IPS-NIHi7 (cell line): Measurements from ENCODE around the gene PRTFDC1.
"Not testable (repeated sequence)": the region's sequence is repeated elsewhere in the genome, so short reads cannot be mapped to it uniquely, and the experiment has no call there.

ENCODE experiments used
- DNase-seq: peaks from one replicate; pipeline ENCODE4 v3.0.0; 2012; ENCODE audit warnings: mixed read lengths; ENCODE audit errors: extremely low spot score

Gene PRTFDC1

DNA sequence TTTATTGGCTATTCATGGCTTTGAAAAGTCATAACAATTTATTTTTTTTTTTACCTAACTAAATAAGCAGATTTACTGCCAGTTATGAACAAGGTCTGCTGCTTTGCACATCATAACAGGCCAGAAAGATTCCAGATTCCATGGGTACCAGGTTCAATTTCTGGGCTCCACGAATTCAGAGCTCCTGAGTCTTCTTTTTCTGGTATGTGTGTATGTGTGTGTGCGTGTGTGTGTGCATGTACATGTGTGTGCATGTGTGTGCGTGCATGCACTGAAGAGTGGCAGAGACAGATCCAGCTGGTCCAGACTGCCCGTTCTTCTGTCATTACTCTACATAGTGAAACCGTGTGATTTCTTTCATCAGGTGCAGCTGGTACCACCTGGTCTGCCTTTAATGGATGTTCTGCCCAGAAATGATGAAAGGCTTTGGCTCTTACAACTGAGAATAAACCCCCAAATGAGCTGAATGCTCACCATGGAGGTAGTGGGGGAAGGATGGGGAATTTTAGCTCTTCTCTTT, 14.6 kb upstream of the PRTFDC1 start:
- DNase-seq, result no peak

DNA sequence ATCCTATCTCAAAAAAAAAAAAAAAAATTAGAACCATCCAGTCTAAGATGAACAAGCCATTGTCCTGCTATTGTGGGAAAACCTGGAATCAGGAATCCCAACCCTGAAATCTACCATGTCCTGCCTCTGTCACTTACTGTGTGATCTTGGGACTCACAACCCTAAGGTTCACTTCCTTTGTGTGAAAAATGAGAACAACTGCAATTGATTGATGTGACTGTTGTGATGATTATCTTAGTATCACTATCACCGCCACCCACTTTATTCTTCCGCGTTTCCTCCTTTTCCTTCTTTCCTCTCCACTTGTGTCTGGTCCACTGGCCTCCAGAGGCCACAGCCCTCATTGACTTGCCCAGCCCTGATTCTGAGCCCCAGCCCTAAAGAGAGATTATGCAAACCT, 12.6 kb upstream of the PRTFDC1 start:
- no peak for DNase-seq

DNA sequence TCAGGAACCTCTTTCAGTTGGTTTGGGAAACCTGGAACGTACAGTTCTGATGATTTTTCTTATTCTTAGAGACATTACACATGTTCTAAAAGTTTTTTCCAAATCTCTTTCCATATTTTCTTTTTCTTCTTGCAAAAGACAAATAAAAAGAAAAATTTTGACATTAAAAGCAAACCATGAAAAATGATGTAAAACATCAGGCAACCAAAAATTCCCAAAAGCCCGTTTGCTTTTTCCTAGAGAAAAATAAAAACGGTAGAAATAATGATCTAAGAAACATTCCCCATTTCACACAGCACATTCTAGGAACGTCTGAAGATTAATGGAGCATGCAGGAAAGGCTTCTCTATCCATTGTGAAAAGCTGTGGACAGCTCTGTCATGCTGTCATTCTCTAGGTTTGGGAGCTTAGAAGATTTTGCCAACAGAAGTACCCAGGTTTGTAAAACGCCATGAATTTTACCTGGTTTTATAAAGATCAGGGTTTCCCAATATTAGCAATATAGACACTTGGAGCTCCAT, 11.2 kb upstream of the PRTFDC1 start:
- no peak for DNase-seq

DNA sequence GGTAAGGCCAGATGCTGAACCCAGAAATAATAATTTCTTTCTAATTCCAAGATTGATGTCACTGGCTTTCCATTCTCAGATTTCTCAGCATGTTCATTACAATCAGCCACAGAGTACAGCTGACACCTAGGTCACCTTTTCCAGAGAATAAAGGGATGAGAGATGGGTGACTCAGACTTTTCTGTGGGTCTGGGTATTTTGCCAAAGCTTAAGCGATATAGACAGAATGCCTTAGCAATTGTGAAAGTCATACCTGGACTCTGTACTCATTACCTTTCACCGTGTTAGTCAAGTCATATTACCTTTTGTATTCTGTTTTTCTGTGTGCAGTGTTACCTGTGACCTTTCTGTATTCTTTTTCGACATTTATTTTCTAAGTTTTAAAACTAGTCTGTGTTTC, 10.6 kb upstream of the PRTFDC1 start:
- DNase-seq, result no peak

DNA sequence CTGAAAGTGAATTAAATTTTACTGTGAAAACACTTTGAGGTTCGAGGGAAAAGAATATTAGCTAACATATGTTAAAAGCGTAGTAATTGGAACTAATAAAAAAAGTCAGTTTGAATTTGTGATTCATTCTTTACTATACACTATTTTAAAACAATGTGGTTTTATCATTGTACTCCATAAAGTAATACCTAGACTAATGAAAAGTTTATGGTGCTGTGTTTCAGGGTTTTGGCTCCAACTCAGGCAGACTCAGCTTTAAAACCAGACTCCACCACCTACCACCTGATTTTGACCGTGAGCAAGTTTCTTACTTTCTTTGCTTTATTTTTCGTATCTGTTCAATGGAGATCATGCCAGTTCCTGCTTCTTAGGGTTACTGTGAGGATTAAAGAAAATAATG, 9.2 kb upstream of the PRTFDC1 start:
- no peak for DNase-seq

DNA sequence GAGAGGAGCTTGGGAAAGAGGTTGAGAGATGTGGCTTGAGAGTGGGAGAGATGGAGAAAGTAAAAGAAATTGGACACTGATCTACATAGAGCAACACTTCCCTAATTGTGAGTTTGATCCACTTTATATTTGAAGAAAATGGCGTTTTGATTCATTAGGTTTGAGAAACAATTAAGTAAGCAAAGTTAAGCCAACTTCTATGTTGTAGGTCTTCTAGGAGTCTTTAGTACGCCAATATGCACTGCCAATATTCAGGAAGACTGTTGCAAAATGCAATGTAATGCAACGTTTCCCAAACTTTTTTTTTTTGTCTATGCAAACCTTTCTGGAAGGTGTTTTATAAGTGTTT, 7.0 kb upstream of the PRTFDC1 start:
- no peak for DNase-seq

DNA sequence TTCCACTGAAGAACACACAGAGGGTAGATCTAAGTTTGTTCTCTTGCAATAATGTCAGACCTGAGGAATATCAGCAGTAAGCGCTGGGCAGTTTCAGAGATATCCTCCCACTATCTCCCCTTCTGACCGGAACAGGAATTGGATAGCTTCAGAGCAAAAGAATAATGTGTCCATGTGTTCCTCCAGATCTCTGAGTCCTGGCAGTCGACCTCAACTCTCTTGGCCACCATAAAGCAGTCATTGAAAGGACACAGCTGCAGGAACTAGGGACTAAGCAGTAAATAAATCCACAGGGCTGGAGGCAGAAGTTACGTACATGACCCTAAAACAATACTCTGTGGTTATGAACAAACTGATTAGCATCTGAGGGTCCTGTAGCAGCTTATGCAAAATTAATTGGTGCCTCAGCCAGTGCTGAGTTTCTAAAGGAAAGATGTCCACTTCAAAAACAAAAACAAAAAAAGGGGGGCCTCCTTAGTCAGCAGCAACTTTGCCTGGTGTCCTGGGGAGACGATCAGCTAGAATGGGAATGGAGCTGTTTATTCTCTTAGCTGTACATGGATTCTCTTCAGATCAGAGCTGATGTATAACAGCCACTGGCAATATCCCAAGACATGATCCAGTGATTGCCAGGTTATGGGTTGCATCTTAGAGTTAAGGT, 6.4 kb upstream of the PRTFDC1 start:
- no peak for DNase-seq

DNA sequence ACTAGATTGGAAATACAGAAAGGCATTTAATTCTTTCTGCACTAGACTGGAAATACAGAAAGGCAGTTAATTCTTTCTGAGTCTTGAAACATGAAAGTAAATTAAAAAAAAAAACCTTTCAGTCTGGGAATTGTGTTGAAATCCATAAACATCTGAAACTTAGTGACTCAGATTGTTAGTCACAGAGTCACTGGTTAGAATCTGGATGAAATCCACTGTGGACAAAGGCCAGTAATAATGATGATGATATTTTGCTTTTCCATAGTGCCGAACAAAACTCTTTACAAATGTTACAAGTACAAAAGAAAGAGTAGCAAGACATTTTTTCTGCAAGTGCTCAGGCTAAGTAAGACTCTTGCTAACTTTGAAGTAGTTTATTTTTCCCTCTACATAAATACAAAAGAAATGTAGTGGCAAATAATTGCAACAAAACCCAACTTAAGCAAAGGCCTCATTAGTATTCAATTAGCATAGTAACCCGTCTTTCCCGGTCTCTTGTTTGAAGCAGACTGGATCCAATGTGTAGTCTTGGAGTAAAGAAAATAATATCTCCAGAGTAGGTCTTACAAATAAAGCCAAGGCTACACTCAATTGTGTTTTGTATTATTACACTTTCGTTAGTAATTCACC, 5.8 kb upstream of the PRTFDC1 start:
- DNase-seq, result no peak

DNA sequence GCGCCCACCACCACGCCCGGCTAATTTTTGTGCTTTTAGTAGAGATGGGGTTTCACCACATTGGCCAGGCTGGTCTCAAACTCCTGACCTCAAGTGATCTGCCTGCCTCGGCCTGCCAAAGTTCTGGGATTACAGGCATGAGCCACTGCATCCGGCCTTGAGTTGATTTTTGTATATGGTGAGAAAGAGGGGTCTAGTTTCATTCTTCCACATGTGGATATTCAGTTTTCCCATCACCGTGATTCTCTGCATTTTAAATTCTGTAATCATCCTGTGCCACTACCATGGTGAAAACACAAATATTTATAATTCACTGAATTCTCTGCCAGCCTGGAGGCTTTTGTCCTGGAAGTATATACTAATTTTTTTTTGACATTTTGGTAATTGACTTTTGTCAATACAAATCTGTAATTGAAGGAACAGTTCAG, 5.2 kb upstream of the PRTFDC1 start:
- not testable (repeated sequence) for DNase-seq

DNA sequence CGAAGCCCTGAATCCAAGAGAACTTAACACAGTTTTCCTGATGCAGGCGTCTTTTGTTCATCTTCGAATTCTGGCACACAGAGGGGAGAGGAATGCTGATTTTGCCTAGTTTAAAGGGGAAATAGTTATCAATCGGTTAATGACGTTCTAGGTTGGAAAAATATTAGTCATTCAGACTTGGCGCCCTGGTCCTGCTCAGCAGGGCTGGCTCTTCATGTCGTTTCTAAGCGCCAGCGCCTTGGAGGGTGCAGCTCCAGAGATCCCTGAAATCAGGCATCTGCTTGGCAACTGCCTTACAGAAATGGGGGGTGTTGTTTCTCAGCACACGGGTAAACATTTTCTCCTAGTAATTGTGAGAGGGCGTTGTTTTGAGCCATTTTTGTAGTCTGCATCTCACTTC, 1.3 kb upstream of the PRTFDC1 start:
- DNase-seq, result no peak

DNA sequence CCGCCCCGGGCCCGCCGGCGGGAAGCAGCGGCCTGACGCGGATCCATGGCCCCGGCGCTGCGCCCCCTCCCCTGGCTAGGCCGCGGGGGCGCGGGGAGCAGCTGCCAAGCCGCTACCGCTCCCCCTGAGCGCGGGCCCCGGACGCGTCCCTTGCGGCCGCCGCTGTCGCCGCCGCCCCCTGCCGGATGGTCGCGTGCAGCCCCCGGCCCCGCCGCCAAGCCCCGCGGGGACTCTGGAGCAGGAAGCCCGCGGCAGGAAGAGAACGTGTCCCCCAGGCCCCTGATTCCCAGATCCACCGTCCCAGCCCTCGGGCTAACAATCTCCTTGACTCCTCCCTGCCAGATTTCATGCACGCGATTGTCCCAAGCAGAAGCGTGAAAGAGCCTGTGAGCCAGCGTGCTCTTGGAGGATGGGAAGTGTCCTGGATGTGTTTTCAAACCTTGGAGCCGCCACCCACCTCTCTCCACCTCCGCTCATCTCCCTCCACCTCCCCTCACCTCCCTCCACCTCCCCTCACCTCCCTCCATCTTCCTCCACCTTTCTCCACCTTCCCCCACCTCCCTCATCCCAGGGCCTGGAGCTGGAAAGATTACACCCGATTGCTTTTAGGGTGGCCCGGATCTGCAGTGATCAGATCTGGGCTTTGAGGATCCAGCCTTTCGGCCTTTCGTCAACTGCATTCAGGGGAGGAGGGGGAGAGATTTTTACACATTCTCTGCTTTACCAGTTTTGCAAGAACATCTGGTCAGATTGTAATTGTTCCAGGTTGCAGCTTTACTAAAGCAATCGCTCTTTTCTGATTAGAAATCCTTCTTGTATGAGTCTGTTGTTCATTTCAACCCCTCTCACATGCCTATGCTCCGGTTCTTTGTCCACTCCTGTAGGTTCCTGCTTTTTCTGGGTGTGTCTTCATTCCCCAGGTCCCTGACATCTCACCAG, 570 bp upstream of the PRTFDC1 start:
- DNase-seq, result peak; percentile 69

DNA sequence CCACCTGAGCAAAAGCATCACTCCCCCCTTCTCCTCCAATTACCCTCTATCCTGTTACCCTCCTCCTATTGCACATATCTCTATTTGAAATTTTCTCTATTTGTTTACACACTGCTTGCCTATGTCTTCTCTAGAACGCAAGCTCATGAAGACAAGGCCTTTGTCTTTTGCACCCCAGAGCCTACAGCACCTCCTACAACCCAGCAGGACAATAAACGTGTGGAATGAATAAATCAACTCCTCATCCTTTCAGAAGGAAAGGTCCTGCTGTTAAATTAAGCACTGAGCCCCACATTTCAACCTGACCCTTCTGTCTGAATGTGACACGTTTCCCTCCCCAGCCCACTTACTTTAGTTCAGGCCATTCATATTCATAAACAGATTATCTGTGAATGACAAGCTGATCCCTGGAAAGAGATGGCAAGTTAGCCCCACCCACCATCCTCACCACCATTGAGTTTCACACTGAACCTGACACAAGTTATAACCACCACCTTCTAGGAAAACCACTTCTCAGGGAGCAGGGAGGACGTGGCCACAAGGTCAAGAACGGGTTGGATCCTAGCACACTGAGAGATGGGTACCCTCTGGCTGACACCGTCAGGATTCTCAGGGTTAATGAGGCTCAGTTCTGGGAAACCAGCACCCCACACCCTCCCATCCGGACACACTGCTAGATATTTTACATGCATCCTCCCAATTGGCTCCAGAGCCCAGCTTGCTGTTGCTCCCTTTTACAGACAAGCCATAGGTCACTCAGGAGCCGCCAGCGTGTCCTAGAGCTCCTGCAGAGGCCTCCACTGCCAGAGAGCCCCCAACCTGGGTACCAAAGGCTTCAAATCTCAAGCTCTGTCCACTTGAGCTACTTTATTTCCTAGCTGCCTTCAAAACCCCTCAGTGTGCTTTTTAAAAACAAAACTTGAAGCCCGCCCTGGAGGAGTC, 934 bp downstream of the PRTFDC1 start:
- peak; percentile 66 for DNase-seq

DNA sequence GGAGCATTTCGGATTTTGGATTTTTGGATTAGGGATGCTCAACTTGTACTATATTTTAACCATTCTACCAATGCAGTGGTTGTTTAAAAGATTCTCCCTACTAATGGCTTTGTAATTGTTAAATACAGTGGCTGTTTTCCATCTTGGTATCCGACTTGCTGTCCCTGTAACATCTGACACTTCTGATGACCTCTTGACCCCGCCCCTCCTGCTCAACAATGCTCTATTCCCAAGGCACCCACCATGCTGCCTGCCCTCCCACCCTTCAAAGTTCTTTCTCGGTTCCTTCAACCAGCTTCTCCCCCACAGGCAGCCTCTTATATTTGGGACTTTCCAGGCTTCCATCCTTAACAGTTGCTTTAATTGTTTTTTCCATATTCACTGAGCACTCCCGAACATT, 2.0 kb downstream of the PRTFDC1 start:
- DNase-seq, result no peak

DNA sequence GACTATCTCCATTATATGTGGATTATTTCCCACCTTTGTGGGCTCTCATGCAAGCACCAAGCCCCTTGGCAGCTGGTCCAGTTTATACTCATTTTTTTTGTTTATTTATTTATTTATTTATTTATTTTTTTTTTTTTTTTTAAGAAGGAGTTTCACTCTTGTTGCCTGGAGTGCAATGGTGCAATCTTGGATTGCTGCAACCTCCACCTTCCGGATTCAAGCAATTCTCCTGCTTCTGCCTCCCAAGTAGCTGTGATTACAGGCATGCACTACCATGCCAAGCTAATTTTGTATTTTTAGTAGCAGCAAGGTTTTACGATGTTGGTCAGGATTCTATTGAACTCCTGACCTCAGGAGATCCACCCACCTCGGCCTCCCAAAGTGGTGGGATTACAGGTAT, 2.8 kb downstream of the PRTFDC1 start:
- no peak for DNase-seq

DNA sequence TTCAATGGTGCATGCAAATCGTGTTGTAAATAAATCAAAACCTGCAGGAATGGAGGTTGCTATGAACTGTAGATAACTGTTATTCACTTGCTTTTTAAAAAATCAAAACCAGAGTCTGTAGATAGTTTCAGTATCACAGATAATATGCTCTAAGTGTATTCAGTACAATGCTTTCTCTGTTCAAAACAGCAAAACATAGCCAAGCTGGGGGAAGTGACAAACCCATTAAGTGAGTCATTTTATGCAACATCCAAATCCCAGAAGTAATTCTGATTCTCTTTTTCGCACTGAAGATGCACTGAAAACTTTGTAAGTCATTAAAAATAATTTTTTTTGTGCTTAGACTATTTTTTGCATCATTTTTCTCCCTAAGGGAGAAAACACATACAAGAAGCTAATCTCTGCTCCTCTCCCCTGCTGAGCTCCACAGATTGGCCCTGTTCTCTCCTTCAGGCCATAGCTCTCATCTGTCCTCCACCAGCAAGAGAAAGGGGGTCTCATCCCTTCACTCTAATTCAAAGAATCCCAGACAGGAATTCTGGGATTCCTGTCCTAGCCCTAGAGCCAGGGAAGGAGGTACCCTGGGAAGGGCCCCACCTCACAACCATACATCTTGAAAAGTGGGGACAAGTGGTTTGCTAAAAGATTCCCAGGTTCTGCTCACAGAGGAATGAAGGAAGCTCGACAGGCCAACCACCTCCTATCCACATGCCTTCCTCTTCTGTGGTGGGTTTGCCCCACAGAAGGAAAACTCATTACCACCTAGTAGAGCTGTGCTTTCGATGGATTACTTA, 4.9 kb downstream of the PRTFDC1 start:
- no peak for DNase-seq

DNA sequence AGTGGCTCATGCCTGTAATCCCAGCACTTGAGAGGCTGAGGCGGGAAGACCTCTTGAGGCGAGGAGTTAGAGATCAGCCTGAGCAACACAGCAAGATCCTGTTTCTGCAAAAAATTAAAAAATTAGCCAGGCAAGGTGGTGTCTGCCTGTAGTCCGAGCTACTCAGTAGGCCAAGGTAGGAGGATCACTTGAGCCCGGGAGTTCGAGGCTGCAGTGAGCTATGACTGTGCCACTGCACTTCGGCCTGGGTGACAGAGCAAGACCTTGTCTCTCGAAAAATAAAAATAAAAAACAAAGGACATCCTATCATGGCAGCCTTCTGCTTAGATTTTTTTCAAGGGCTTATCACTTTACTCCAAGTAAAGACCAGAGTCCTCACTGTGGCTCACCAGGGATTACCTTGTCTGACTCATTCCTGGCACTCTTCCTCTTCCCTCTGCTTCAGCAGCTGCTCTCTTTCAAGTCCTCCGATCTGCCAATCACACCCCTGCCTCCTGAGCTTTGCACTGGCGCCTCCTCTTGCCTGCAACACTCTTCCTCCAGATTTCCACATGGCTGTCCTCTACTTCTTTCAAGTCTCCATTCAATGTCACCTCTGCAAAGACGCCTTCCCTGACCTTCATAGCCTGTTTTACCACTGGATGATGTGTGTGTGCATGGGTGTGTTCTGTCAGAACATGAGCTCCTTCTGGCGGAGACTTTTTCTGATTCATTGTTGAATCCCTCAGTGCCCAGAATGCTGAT, 7.7 kb downstream of the PRTFDC1 start:
- peak; percentile 57 for DNase-seq

DNA sequence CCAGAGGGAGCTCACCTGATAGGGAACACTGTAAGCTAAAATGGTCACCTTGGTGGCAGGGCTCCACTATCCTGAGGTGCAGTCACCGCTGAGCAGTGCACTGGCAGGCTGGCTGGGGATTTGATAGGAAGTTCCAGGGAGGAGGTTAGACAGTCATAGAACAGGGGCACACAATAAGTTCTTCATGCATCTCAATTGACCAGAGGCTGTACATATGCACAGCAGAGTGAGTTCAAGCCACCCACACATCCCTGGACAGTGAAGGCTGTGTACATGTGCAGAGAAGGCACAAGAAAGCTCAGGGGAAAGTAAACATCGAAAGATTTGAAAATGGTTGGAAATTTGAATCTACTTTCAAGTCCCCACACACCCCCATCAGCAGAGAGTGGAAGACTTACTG, 13.9 kb downstream of the PRTFDC1 start:
- no peak for DNase-seq

DNA sequence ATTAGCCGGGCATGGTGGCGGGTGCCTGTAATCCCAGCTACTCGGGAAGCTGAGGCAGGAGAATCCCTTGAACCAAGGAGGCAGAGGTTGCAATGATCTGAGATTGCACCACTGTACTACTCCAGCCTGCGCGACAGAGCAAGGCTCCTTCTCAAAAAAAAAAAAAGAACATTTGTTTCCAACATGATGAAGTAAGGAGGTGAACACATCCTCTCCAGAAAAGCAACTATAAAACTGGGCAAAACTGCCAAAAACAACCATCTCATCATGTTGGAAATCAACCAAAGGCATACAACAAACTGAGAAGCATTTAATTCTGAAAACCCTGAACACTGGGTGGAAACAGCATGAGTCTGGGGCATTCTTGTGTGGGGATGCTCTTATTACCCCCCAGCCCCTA, 14.3 kb downstream of the PRTFDC1 start:
- no peak for DNase-seq

DNA sequence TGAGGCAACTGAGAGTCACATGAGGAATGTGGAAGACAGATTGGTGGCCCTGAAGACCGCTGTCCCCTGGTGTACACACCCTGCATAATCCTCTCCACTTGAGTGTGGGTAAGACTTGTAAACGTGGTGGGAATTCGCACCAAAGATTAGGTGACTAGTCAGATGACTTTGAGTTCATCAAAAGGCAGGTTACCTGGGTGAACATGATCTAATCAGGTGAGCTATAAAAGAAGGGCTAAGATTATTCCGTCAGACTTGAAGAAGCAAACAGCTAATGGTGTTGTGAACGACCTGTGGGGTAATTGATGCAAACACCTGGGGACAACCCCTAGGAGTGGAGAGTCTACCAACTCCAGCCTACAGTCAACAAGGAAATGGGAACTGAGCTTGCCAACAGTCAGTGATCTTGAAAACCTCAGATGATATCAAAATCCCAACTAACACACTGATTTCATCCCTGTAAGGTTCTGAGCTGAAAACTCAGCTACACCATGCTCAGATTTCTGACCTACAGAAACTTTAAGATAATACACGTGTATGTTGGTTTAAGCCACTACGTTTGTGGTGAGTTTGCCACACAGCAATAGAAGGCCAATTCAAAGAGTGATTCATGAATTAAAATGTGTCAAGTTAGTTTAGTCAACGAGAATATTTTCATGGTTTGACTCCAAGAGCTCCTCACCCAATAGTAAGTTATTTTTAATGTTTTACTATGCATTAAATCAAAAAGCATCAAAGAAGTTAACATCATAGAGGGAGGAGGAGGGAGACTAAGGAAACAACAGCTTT, 16.7 kb downstream of the PRTFDC1 start:
- no peak for DNase-seq
